Tibial nerve (tissue), 4 donors: ENCODE results near the gene ULBP2. TPM values are rescaled to one million over a fixed set of nuclear protein-coding genes. Genes with fewer than 3 reads are reported as not detected.
A peak's percentile ranks its signal among the peaks of the same experiment; 100 is the strongest.

Experiments
- DNase-seq, 2 donors: peaks; one replicate each; pipeline ENCODE4 v3.0.0-alpha.2; 2019; ENCODE audit warnings: low spot score in 2 of 2
- H3K27ac ChIP-seq, 4 donors: fragments of 200-600 bp; sonication (generic) in 3 of 4; one replicate each; pipeline ENCODE4 v1.5.1; 2017 to 2019; ENCODE audit warnings: mild to moderate bottlenecking in 1 of 4
- H3K27me3 ChIP-seq, 2 donors: fragments of 200-600 bp; sonication (generic) in 1 of 2; one replicate each; pipeline versions ENCODE4 v1.5.1 to v1.6.0; 2017 to 2019
- H3K36me3 ChIP-seq, 3 donors: fragments of 200-600 bp; sonication (generic); one replicate each; pipeline ENCODE4 v1.5.1; 2018 to 2019
- H3K4me1 ChIP-seq, 4 donors: fragments of 200-600 bp; sonication (generic) in 3 of 4; one replicate each; pipeline ENCODE4 v1.5.1; 2017 to 2019
- H3K4me3 ChIP-seq, 4 donors: fragments of 200-600 bp; sonication (generic) in 3 of 4; one replicate each; pipeline ENCODE4 v1.5.1; 2017 to 2019; ENCODE audit warnings: mild to moderate bottlenecking in 1 of 4, moderate library complexity in 1 of 4
- H3K9me3 ChIP-seq, 4 donors: fragments of 200-600 bp; sonication (generic) in 3 of 4; one replicate each; pipeline ENCODE4 v1.5.1; 2017 to 2019
- CTCF ChIP-seq, 5 experiments: fragments of 200-600 bp in 3 of 5; fragments of 450-650 bp in 2 of 5; sonication (generic) in 3 of 5; IDR thresholded peaks; one replicate each; pipeline ENCODE4 v1.5.1; 2016 to 2019; ENCODE audit warnings: antibody characterized with exemption in 5 of 5, mild to moderate bottlenecking in 3 of 5, moderate library complexity in 2 of 5
- EP300 ChIP-seq, 2 donors: sonication (generic); formaldehyde crosslinking; IDR thresholded peaks; one replicate each; pipeline ENCODE4 v1.6.1; 2017; ENCODE audit warnings: antibody characterized with exemption in 2 of 2, mild to moderate bottlenecking in 1 of 2
- POLR2A ChIP-seq, 2 donors: fragments of 450-650 bp; IDR thresholded peaks; one replicate each; pipeline ENCODE4 v1.6.1; 2017; ENCODE audit warnings: antibody characterized with exemption in 2 of 2, mild to moderate bottlenecking in 2 of 2, moderate library complexity in 2 of 2
- WGBS, 2 donors: methylation state at CpG; one replicate each; pipeline ENCODE4 v1.1.5; 2018; 5-methylcytosine and 5-hydroxymethylcytosine counted together
- total RNA-seq, 4 donors: library from RNA; depleted of rRNA; stranded (reverse); fragments of >200 nt; gene quantifications; one replicate each; pipeline ENCODE4 v1.1.0, GENCODE V29; 2016

ULBP2 gene
- total RNA-seq, 4 donors from 2014 or later = 0.22 TPM; not detected in 3

GRCh38 chr6:149897855-149898744 is 43.7 kb upstream of the ULBP2 start, which contains the start of gene RAET1E:
Gene RAET1E (minus strand): TSS chr6:149898113. CDS start chr6:149890901, 7,212 bp downstream.
- WGBS, 2 donors = 82 to 84% methylated on average over 17 of the region's 17 CpGs
- H3K27ac ChIP-seq = peak within 1 kb of the TSS in 3 of 4 donors; percentile 66 to 89 (median 77)

GRCh38 chr6:149898966-149899365 is 42.8 kb upstream of the ULBP2 start:
- Histone ChIP-seq H3K27ac (no peak overlapping the region), H3K27me3 (no peaks in the 10 kb centered on the region), H3K9me3 (no peaks in the 10 kb centered on the region), H3K36me3 (no peaks in the 10 kb centered on the region), H3K4me3 (no peak overlapping the region), H3K4me1 (peaks cover 0 to 37% (median 20%) of the 10 kb centered on the region in 4 donors)
- no peak for DNase-seq
- TF ChIP-seq EP300 (IDR thresholded peaks at IDR 0.05) = no peak
- TF ChIP-seq CTCF (IDR thresholded peaks at IDR 0.05) = no peak
- TF ChIP-seq POLR2A (IDR thresholded peaks at IDR 0.05) = no peak
- WGBS, 2 donors = 90 to 92% methylated on average over 9 of the region's 9 CpGs

More at GRCh38 chr6:149897855-149898744, 43.7 kb upstream of the ULBP2 start, which contains the start of gene RAET1E:
- Histone ChIP-seq H3K36me3 (no peaks in the 10 kb centered on the region), H3K4me3 (peak within 1 kb of the TSS; percentile 10 to 44 (median 23)), H3K27me3 (no peaks in the 10 kb centered on the region), H3K9me3 (no peaks in the 10 kb centered on the region), H3K4me1 (peaks cover 0 to 37% (median 20%) of the 10 kb centered on the region in 4 donors)
- DNase-seq = no peak
- TF ChIP-seq EP300 (IDR thresholded peaks at IDR 0.05) (no peak), CTCF (IDR thresholded peaks at IDR 0.05) (no peak), POLR2A (IDR thresholded peaks at IDR 0.05) (no peak)

GRCh38 chr6:149899486-149899885 is 42.3 kb upstream of the ULBP2 start:
- 82 to 86% methylated on average over 6 of the region's 6 CpGs for WGBS, 2 donors
- H3K9me3 ChIP-seq = no peaks in the 10 kb centered on the region
- no peaks in the 10 kb centered on the region for H3K36me3 ChIP-seq
- TF ChIP-seq CTCF (IDR thresholded peaks at IDR 0.05) (no peak), POLR2A (IDR thresholded peaks at IDR 0.05) (no peak), EP300 (IDR thresholded peaks at IDR 0.05) (no peak)
- peaks cover 0 to 37% (median 20%) of the 10 kb centered on the region in 4 donors for H3K4me1 ChIP-seq
- no peak for DNase-seq
- no peak overlapping the region for H3K4me3 ChIP-seq
- no peak overlapping the region for H3K27ac ChIP-seq
- no peaks in the 10 kb centered on the region for H3K27me3 ChIP-seq

DNA sequence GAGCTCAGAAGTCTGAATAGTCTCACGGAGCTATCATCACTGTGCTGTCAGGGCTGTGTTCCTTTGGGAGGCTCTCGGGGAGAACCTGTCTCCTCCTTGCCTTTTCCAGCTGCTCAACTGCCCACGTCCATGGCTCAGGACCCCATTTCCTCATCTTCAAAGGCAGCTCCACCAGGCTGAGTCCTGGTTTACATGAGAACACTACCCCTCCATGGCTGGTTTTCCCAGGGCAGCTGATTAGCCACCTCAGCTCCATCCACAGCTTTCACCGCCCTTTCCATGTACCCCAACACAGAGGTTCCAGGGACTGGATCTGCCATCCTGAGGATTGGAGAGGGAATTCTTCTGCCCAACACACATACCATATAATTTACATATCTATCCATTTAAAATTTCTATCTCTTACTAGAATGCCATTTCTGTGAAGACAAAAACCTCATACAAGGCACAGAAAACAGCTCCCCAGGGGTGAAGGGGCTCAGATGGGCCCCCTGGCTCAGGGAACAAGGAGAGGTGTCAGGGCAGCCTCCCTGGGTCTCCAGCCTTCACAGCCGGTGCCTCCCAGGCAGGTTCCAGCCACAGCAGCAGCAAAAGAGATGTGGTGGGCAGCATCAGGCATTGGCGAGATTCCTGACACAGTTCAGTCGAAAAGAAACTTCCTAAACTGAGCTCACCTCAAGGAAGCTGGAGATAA is 41.7 kb upstream of the ULBP2 start:
- DNase-seq = no peak
- Histone ChIP-seq H3K4me1 (peaks cover 0 to 32% (median 19%) of the 10 kb centered on the region in 4 donors), H3K27ac (no peak overlapping the region), H3K36me3 (no peaks in the 10 kb centered on the region), H3K9me3 (no peaks in the 10 kb centered on the region), H3K27me3 (no peaks in the 10 kb centered on the region), H3K4me3 (no peak overlapping the region)
- TF ChIP-seq CTCF (IDR thresholded peaks at IDR 0.05) (no peak), EP300 (IDR thresholded peaks at IDR 0.05) (no peak), POLR2A (IDR thresholded peaks at IDR 0.05) (no peak)
- WGBS, 2 donors = 86 to 94% methylated on average over 7 of the region's 7 CpGs
